WERI-Rb-1 (cell line): ENCODE measurements around the gene PLIN1.

ENCODE experiments used
- DNase-seq: peaks from one replicate; pipeline ENCODE4 v3.0.0-alpha.2; 2020
- H3K27ac ChIP-seq: fragments of 250-450 bp; sonication (Bioruptor Pico); 2 replicates; pipeline ENCODE4 v1.5.1; 2020; ENCODE audit warnings: mild to moderate bottlenecking, moderate library complexity
- H3K27me3 ChIP-seq: fragments of 250-450 bp; sonication (Bioruptor Pico); 2 replicates; pipeline ENCODE4 v1.5.1; 2021; ENCODE audit warnings: mild to moderate bottlenecking, low read depth, moderate library complexity; ENCODE audit not compliant: insufficient read depth, severe bottlenecking
- H3K36me3 ChIP-seq: fragments of 250-450 bp; sonication (Bioruptor Pico); 2 replicates; pipeline ENCODE4 v1.5.1; 2020; ENCODE audit warnings: mild to moderate bottlenecking, moderate library complexity
- H3K4me3 ChIP-seq: 2 replicates; pipeline ENCODE4 v1.5.1; 2011; ENCODE audit warnings: low read depth, mild to moderate bottlenecking, control low read depth, low read length
- H3K9me3 ChIP-seq: fragments of 250-450 bp; sonication (Bioruptor Pico); 2 replicates; pipeline ENCODE4 v1.5.1; 2021; ENCODE audit warnings: mild to moderate bottlenecking, moderate library complexity; ENCODE audit not compliant: severe bottlenecking
- CTCF ChIP-seq: IDR thresholded peaks from 2 replicates; pipeline ENCODE4 v1.5.1; 2011; ENCODE audit warnings: low read depth, mild to moderate bottlenecking, control low read depth, inconsistent platforms, low read length

PLIN1 gene

DNA sequence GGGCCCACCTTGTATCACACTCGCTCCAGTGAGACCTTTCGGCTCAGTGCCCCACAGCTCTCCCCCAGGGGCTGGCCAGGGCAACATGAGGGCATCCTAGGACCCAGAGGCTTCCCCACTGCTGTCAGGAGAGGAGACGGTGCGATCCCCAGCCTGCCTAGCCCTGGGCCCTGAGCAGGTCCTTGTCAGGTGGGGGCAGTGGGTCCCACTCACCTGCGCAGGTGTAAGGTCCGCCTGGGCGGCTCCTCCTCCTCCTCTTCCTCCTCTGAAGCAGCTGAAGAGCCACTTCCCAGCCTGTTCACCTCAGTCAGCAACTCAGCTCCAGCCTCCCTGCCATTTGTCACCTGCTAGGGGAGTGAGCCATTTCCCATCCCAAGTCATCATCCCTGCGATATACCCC, 33.5 kb downstream of the PLIN1 start:
- no peaks in the 10 kb centered on the region for H3K9me3 ChIP-seq
- peaks cover 35% of the 10 kb centered on the region for H3K36me3 ChIP-seq
- no peak for DNase-seq
- no peak for TF ChIP-seq CTCF
- no peaks in the 10 kb centered on the region for H3K27me3 ChIP-seq
- H3K4me3 ChIP-seq: no peak overlapping the region
- no peak overlapping the region for H3K27ac ChIP-seq

- Histone ChIP-seq H3K27me3 (no peaks in the 10 kb centered on the region), H3K4me3 (no peak overlapping the region), H3K9me3 (no peaks in the 10 kb centered on the region), H3K36me3 (peaks cover 39% of the 10 kb centered on the region), H3K27ac (no peak overlapping the region)
- no peak for TF ChIP-seq CTCF
- no peak for DNase-seq
Measured at GRCh38 chr15:89642106-89642505, 37.1 kb downstream of the PLIN1 start.

DNA sequence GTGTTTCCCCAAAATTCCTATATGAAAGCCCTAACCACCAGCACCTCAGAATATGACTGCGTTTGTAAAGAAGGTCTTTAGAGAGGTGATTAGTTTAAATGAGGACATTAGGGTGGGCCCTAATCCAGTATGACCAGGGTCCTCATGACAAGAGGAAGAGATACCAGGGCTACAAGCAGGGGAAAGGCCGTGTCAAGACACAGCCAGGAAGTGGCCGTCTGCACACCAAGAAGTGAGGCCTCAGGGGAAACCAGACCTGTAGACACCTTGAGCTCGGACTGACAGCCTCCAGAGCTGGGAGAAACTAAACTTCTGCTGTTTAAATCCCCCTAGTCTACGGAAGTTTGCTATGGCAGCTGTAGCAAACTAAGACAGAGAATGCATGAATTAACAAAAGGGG, 38.1 kb downstream of the PLIN1 start:
- H3K27ac ChIP-seq: no peak overlapping the region

GRCh38 chr15:89640245-89640644, 38.9 kb downstream of the PLIN1 start:
- DNase-seq: no peak

More for the DNA sequence above, 38.1 kb downstream of the PLIN1 start:
- Histone ChIP-seq H3K9me3 (no peaks in the 10 kb centered on the region), H3K4me3 (no peak overlapping the region), H3K27me3 (no peaks in the 10 kb centered on the region), H3K36me3 (peaks cover 32% of the 10 kb centered on the region)
- no peak for DNase-seq
- TF ChIP-seq CTCF: no peak

GRCh38 chr15:89633585-89633984, 45.6 kb downstream of the PLIN1 start:
- H3K27me3 ChIP-seq: no peaks in the 10 kb centered on the region
- H3K4me3 ChIP-seq: no peak overlapping the region
- H3K36me3 ChIP-seq: peaks cover 51% of the 10 kb centered on the region
- TF ChIP-seq CTCF: no peak
- H3K9me3 ChIP-seq: peaks cover 6% of the 10 kb centered on the region
- H3K27ac ChIP-seq: no peak overlapping the region
- DNase-seq: no peak

More at GRCh38 chr15:89640245-89640644, 38.9 kb downstream of the PLIN1 start:
- Histone ChIP-seq H3K27me3 (no peaks in the 10 kb centered on the region), H3K36me3 (peaks cover 28% of the 10 kb centered on the region), H3K9me3 (no peaks in the 10 kb centered on the region), H3K4me3 (no peak overlapping the region), H3K27ac (no peak overlapping the region)
- TF ChIP-seq CTCF: no peak
